Tongue (tissue), 2 donors: ENCODE measurements around the gene CHI3L2. TPM values are rescaled to one million over a fixed set of nuclear protein-coding genes. Genes with fewer than 3 reads are reported as not detected.

Experiments used
- DNase-seq: peaks from one replicate; pipeline ENCODE4 v3.0.0-alpha.2; 2015
- total RNA-seq: library from RNA; depleted of rRNA; stranded (reverse); fragments of >200 nt; gene quantifications from one replicate; pipeline ENCODE4 v1.2.3, GENCODE V29; 2014

CHI3L2 gene
- total RNA-seq, 1 donor from 2014 or later: 5.0 TPM

- no peak for DNase-seq
These were observed 26.4 kb downstream of the CHI3L2 start for GRCh38 chr1:111253876-111254275.

- no peak for DNase-seq
These were observed 29.6 kb downstream of the CHI3L2 start for GRCh38 chr1:111256988-111257658.

DNA sequence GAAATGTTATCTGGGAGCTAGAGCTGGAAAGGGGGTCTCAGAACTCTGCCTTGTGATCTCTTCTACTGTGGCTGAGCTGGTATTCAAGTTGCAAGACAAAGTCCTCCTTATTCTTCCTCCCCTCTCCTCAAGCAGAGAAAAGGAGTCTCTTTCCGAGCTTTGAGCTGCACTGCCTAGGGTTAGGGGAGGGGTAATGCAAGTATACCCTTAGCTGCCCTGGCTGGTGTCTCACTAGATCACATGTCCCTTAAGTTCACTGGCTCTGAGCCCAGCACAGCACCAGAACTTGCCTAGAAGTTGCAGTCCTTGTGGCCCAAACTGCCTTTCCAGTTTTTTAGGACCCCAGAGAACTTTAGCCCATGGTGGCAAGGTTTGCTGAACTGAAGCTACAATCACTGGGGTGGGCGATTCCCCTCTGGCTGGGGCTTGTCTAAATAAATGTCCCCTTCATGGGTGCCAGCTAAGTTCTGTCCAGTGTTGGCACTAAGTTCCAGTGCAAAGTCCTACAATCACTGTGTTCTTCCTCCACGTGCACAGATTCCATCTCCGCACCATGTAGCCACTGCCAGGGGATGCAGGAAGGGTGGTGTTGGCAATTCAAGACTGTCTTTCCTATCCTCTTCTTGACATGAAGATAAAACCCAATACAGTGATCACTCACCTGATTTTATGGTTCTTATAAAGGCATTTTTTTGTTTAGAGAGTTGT, 40.4 kb downstream of the CHI3L2 start:
- DNase-seq: no peak

GRCh38 chr1:111269825-111270406, 42.4 kb downstream of the CHI3L2 start:
- DNase-seq: no peak

GRCh38 chr1:111270771-111271463, 43.4 kb downstream of the CHI3L2 start:
- DNase-seq: no peak

DNA sequence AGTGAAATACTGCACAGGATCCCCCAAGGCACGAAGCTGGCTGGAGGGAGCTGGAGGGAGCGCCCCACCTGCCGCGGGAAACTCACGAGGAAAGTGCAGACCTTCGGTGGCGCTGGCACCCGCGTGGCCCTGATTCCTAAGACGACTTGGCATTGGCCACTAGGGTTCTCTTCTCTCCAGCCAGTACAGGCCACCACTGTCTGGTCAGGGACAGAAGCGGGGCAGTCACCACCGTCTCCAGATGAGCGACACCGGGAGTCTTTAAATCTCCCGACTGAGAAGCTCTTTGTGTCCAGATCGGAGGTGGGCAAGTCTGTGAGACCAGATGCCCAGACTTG, 43.9 kb downstream of the CHI3L2 start:
- DNase-seq: no peak

- no peak for DNase-seq
These were observed 44.6 kb downstream of the CHI3L2 start for GRCh38 chr1:111272081-111272480.

DNA sequence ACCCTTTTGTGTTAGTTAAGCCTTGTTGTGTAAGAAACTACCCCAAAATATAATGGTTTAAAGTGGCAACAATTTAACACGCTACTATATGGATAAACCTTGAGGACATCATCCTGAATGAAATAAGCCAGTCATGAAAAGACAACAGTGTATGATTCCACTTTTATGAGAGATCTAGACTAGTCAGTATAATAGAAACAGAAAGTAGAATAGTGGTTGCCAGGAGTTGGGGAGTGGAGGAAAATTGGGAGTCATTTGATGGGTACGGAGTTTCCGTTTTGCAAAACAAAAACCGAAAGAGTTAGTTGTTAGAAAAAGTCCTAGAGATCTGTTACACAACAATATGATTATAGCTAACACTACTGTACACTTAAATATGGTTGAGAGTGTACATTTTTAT, 47.1 kb downstream of the CHI3L2 start:
- no peak for DNase-seq

DNA sequence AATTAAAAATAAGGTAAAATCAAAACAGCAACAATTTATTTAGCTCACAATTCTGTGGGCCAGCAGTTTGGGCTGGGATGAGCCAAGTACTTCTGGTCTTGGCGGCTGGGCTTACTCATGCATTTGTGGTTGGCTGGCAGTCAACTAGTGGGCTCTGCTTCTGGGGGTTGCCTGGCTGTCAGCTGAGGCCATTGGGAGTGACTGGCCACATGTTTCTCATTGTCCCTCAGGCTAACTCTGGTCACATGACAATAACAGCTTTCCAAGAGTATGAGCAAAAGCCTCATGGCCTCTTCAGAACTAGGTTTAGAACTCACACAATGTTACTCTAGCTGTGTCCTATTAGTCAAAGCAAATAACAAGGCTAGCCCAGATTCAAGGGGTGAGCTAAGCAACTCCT, 47.6 kb downstream of the CHI3L2 start:
- peak; percentile 7 for DNase-seq

GRCh38 chr1:111275780-111276433, 48.4 kb downstream of the CHI3L2 start:
- no peak for DNase-seq

DNA sequence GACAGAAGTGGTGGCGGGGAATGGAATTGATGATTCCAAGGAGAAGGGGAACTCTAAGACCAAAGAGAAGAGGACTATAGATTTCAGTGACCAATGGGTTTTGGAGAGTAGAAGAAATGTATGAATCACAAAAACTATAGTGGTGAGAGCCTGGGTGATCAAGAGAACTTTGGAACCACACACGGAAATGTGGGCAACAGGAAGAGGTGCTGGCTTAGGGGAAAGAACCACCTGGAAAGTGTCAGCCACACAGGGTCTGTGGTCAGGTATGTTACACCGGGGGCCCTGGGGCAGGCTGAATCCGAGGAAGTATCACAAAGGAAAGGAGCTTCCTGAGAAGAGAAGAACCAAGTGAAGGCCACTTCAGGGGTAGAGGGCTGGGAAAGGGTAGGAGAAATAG, 51.6 kb downstream of the CHI3L2 start:
- DNase-seq: no peak

DNA sequence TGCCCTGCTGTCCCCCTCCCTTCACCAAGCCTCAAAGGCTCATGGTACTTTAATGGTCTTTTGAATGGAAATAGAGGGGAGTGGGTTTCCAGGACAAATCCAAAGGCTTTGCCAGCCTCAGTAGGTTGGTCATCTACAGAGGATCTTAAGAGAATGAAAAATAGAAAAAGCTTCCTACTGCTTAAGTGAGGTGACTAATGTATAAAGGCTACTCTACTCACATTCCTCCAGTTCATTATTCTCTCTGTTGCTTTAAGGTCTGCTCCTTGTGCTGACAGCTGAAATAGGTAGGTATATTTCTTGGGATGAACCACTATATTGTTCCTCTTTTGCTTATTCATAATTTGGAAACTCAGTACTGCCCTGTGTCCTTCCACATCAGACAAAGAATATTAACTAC, 52.8 kb downstream of the CHI3L2 start:
- no peak for DNase-seq

DNA sequence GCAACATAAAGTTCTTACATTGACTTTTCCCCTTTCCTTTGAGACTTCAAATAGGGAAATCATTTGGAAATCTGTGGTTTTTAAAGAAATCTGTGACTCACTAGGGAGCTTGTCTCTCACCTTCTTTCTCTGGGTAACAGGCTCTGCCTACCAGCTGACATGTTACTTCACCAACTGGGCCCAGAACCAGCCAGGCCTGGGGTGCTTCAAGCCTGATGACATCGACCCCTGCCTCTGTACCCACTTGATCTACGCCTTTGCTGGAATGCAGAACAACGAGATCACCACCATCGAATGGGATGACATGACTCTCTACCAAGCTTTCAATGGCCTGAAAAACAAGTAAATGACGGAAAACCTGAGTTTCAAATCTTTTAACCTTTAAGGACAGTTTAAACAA, 53.9 kb downstream of the CHI3L2 start:
- DNase-seq: no peak

- no peak for DNase-seq
These were observed 56.3 kb downstream of the CHI3L2 start for GRCh38 chr1:111283838-111284237.

GRCh38 chr1:111285879-111286278, 58.4 kb downstream of the CHI3L2 start:
- no peak for DNase-seq

GRCh38 chr1:111286912-111287311, 59.4 kb downstream of the CHI3L2 start:
- no peak for DNase-seq

DNA sequence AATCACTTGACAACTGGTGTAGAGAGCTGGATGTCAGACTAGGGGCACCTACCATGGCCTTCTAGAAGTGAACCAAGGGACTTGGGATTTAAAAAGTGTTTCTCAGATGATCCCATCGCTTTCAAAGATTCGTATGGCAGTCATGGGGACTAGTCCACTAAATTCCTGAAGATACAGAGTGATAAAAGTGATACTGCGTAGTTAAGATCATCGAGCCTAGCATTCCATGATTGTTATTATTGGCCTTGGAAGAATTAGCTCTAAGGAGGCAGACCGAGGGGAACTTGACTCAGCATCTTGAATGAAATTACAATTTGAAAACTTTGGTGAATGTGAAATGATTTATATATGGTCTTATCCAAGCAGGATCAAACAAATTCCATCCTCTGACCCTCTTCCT, 61.9 kb downstream of the CHI3L2 start:
- no peak for DNase-seq

DNA sequence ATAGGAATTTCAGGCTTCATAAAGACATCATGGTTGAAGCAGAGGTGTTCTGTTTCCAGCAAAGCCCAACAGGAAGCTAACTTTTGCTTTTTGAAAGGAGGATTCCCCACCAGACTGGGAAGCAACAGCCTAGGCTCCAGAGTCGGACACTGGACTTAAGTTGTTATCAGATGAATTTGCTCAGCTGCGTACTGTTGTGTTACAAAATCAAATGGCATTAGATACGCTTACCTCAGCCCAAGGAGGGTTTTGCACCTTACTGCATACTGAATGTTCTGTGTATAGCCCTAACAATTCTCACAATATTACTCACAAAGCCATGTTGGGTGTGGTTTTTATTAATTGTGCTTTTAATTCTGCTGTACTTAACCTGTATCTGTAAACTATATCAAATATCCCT, 62.6 kb downstream of the CHI3L2 start:
- no peak for DNase-seq

GRCh38 chr1:111290630-111291029, 63.1 kb downstream of the CHI3L2 start, which contains the start of gene CHIA:
Gene CHIA, plus strand, starts transcription at chr1:111290851. Its CDS starts 19,617 bp downstream, at chr1:111310468.
- DNase-seq: peak; percentile 60
